22Rv1 (cell line): ENCODE data around the gene PEX26.

ENCODE experiments used
- ZFX ChIP-seq: fragments of 450-650 bp; IDR thresholded peaks from 2 replicates; pipeline ENCODE4 v1.6.1; 2017; ENCODE audit warnings: antibody characterized with exemption, borderline replicate concordance
- TF ChIP-seq, protein P1 (sequence below): fragments of 450-650 bp; IDR thresholded peaks from 2 replicates; pipeline ENCODE4 v1.5.1; 2017; ENCODE audit warnings: mild to moderate bottlenecking

DNA sequence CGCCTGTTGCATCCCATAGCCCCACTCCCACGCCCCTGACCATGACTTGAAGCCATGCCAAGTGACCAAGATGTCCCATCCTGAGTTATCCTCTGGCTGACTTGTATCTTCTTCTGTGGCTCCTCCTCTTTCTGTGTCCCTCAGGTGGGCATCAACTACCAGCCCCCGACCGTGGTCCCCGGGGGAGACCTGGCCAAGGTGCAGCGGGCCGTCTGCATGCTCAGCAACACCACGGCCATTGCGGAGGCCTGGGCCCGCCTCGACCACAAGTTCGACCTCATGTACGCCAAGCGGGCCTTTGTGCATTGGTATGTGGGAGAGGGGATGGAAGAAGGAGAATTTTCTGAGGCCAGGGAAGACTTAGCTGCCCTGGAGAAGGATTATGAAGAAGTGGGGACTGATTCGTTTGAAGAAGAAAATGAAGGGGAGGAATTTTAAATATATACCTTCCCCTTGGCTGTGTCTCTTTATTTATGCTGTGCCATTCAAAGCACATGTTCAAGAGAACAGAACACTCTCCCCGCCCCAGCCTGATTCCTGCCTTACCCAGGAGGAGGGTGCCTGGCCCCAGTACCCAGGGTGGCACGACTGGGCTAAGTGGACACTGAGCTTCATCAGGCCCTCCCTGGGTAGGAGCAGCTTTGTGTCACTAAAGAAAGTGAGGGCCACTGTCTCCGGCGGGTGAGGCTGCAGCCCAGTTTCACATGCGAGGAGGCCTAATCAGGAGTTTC lies 53.1 kb downstream of the PEX26 start:
- TF ChIP-seq, protein P1, sequence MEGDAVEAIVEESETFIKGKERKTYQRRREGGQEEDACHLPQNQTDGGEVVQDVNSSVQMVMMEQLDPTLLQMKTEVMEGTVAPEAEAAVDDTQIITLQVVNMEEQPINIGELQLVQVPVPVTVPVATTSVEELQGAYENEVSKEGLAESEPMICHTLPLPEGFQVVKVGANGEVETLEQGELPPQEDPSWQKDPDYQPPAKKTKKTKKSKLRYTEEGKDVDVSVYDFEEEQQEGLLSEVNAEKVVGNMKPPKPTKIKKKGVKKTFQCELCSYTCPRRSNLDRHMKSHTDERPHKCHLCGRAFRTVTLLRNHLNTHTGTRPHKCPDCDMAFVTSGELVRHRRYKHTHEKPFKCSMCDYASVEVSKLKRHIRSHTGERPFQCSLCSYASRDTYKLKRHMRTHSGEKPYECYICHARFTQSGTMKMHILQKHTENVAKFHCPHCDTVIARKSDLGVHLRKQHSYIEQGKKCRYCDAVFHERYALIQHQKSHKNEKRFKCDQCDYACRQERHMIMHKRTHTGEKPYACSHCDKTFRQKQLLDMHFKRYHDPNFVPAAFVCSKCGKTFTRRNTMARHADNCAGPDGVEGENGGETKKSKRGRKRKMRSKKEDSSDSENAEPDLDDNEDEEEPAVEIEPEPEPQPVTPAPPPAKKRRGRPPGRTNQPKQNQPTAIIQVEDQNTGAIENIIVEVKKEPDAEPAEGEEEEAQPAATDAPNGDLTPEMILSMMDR, result no peak
- no peak for TF ChIP-seq ZFX
